Prostate gland (tissue), 2 donors: ENCODE data around the gene CISTR. TPM values are rescaled to one million over a fixed set of nuclear protein-coding genes. Genes with fewer than 3 reads are reported as not detected.
A peak's percentile ranks its signal among the peaks of the same experiment; 100 is the strongest.

Source experiments
- DNase-seq: peaks from one replicate; pipeline ENCODE4 v3.0.0-alpha.2; 2019; ENCODE audit warnings: low spot score
- H3K27ac ChIP-seq, 2 donors: fragments of 200-600 bp; sonication (generic); 2 replicates each; pipeline ENCODE4 v1.5.1; 2017 to 2019
- H3K27me3 ChIP-seq: fragments of 200-600 bp; sonication (generic); replicated peaks from 2 replicates; pipeline ENCODE4 v1.5.1; 2019; ENCODE audit not compliant: insufficient read depth
- H3K36me3 ChIP-seq, 2 donors: fragments of 200-600 bp; sonication (generic); 1 replicate in 1 of 2; 2 replicates in 1 of 2; pipeline versions ENCODE4 v1.5.1 to v1.8.1; 2017 to 2019
- H3K4me1 ChIP-seq: fragments of 200-600 bp; sonication (generic); replicated peaks from 2 replicates; pipeline ENCODE4 v1.5.1; 2019
- H3K4me3 ChIP-seq, 2 donors: fragments of 200-600 bp; sonication (generic); 2 replicates each; pipeline ENCODE4 v1.5.1; 2017 to 2019
- H3K9me3 ChIP-seq: fragments of 200-600 bp; sonication (generic); 2 replicates; pipeline ENCODE4 v1.5.1; 2017
- CTCF ChIP-seq, 4 experiments: fragments of 200-600 bp in 2 of 4; fragments of 450-650 bp in 2 of 4; sonication (generic) in 2 of 4; IDR thresholded peaks; 1 replicate in 3 of 4; 2 replicates in 1 of 4; pipeline ENCODE4 v1.5.1; 2016 to 2019; ENCODE audit warnings: antibody characterized with exemption in 4 of 4, mild to moderate bottlenecking in 2 of 4, moderate library complexity in 2 of 4
- POLR2A ChIP-seq: fragments of 450-650 bp; IDR thresholded peaks from one replicate; pipeline ENCODE4 v1.6.1; 2016; ENCODE audit warnings: antibody characterized with exemption, mild to moderate bottlenecking
- POLR2AphosphoS5 ChIP-seq: sonication (generic); formaldehyde crosslinking; IDR thresholded peaks from one replicate; pipeline ENCODE4 v1.6.1; 2017; ENCODE audit warnings: antibody characterized with exemption
- WGBS: methylation state at CpG from one replicate; pipeline ENCODE4 v1.1.5; 2018; 5-methylcytosine and 5-hydroxymethylcytosine counted together
- intact Hi-C: fragments of 100-400 bp; cut with DNase I; formaldehyde crosslinking; loops from one replicate; pipeline ENCODE4 v1.14.2; 2022
- total RNA-seq, 2 donors: library from RNA; depleted of rRNA; stranded (reverse); fragments of >200 nt; gene quantifications; one replicate each; pipeline ENCODE4 v1.1.0, GENCODE V29; 2016

CISTR gene
- not detected for total RNA-seq

GRCh38 chr12:53751336-53752191, at the start of gene CISTR:
TSS of gene CISTR (minus strand) at chr12:53751979.
- Histone ChIP-seq H3K27ac (peak within 1 kb of the TSS; percentile 30 to 35), H3K9me3 (no peaks in the 10 kb centered on the region), H3K4me3 (peak within 1 kb of the TSS; percentile 26 to 43), H3K4me1 (peaks cover 17% of the 10 kb centered on the region), H3K27me3 (peaks cover 2% of the 10 kb centered on the region), H3K36me3 (no peaks in the 10 kb centered on the region)
- TF ChIP-seq POLR2AphosphoS5 (no peak), POLR2A (peak; percentile 7)
- intact Hi-C loops, result no loop called here
- WGBS, result 2% methylated on average over 76 of the region's 76 CpGs
- no peak for DNase-seq

GRCh38 chr12:53798575-53798974, 46.8 kb upstream of the CISTR start:
- no peak for DNase-seq
- no peak overlapping the region for H3K27ac ChIP-seq
- no peaks in the 10 kb centered on the region for H3K9me3 ChIP-seq
- H3K36me3 ChIP-seq, result no peaks in the 10 kb centered on the region
- no peaks in the 10 kb centered on the region for H3K4me1 ChIP-seq
- H3K4me3 ChIP-seq, result no peak overlapping the region
- intact Hi-C loops, result no loop called here
- no peaks in the 10 kb centered on the region for H3K27me3 ChIP-seq
- no peak for TF ChIP-seq POLR2A
- TF ChIP-seq CTCF (IDR thresholded peaks at IDR 0.05), result no peak
- TF ChIP-seq POLR2AphosphoS5, result no peak
- 50% methylated on average over 2 of the region's 2 CpGs for WGBS

GRCh38 chr12:53795927-53796326, 44.1 kb upstream of the CISTR start:
- intact Hi-C loops, result no loop called here
- H3K27me3 ChIP-seq, result no peaks in the 10 kb centered on the region
- 43% methylated on average over 6 of the region's 6 CpGs for WGBS
- TF ChIP-seq POLR2A (no peak), POLR2AphosphoS5 (no peak), CTCF (IDR thresholded peaks at IDR 0.05) (no peak)
- DNase-seq, result no peak
- H3K4me3 ChIP-seq, result no peak overlapping the region
- no peak overlapping the region for H3K27ac ChIP-seq
- H3K4me1 ChIP-seq, result no peaks in the 10 kb centered on the region
- H3K9me3 ChIP-seq, result no peaks in the 10 kb centered on the region
- H3K36me3 ChIP-seq, result no peaks in the 10 kb centered on the region

GRCh38 chr12:53793221-53793620, 41.4 kb upstream of the CISTR start:
- Histone ChIP-seq H3K36me3 (no peaks in the 10 kb centered on the region), H3K27ac (no peak overlapping the region), H3K4me3 (no peak overlapping the region), H3K9me3 (no peaks in the 10 kb centered on the region), H3K27me3 (no peaks in the 10 kb centered on the region), H3K4me1 (no peaks in the 10 kb centered on the region)
- intact Hi-C loops, result no loop called here
- no peak for TF ChIP-seq POLR2A
- no peak for TF ChIP-seq POLR2AphosphoS5
- no peak for TF ChIP-seq CTCF (IDR thresholded peaks at IDR 0.05)
- WGBS, result 54% methylated on average over 2 of the region's 2 CpGs
- no peak for DNase-seq

GRCh38 chr12:53791735-53792326, 40.1 kb upstream of the CISTR start:
- no peak for TF ChIP-seq POLR2AphosphoS5
- TF ChIP-seq CTCF (IDR thresholded peaks at IDR 0.05), result peak in 2 of 4 experiments; percentile 10 to 13
- Histone ChIP-seq H3K4me3 (no peak overlapping the region), H3K27me3 (no peaks in the 10 kb centered on the region), H3K36me3 (no peaks in the 10 kb centered on the region), H3K9me3 (no peaks in the 10 kb centered on the region), H3K27ac (no peak overlapping the region), H3K4me1 (no peaks in the 10 kb centered on the region)
- WGBS, result 15% methylated on average over 1 of the region's 1 CpG
- intact Hi-C loops, result no loop called here
- DNase-seq, result no peak
